BLaER1 (cell line): Measurements from ENCODE around the gene GDF2.

Experiments
- H3K27ac ChIP-seq: shearing (Covaris generic); formaldehyde crosslinking; 2 replicates; pipeline ENCODE4 v1.8.1; 2022
- H3K27me3 ChIP-seq: shearing (Covaris generic); formaldehyde crosslinking; 2 replicates; pipeline ENCODE4 v1.8.1; 2022
- H3K36me3 ChIP-seq: shearing (Covaris generic); formaldehyde crosslinking; 2 replicates; pipeline ENCODE4 v1.8.1; 2022
- H3K4me1 ChIP-seq: shearing (Covaris generic); formaldehyde crosslinking; 2 replicates; pipeline ENCODE4 v1.8.1; 2022
- H3K4me2 ChIP-seq: shearing (Covaris generic); formaldehyde crosslinking; 2 replicates; pipeline ENCODE4 v1.8.1; 2022
- H3K4me3 ChIP-seq: shearing (Covaris generic); formaldehyde crosslinking; 2 replicates; pipeline ENCODE4 v1.8.1; 2022
- H3K9ac ChIP-seq: shearing (Covaris generic); formaldehyde crosslinking; 2 replicates; pipeline ENCODE4 v1.8.1; 2022
- H3K9me3 ChIP-seq: shearing (Covaris generic); formaldehyde crosslinking; 2 replicates; pipeline ENCODE4 v1.8.1; 2022
- H4K20me1 ChIP-seq: shearing (Covaris generic); formaldehyde crosslinking; 2 replicates; pipeline ENCODE4 v1.8.1; 2022
- Cebpa-rat ChIP-seq: shearing (Covaris generic); IDR thresholded peaks from 2 replicates; pipeline ENCODE4 v1.8.1; 2022

The GDF2 gene

DNA sequence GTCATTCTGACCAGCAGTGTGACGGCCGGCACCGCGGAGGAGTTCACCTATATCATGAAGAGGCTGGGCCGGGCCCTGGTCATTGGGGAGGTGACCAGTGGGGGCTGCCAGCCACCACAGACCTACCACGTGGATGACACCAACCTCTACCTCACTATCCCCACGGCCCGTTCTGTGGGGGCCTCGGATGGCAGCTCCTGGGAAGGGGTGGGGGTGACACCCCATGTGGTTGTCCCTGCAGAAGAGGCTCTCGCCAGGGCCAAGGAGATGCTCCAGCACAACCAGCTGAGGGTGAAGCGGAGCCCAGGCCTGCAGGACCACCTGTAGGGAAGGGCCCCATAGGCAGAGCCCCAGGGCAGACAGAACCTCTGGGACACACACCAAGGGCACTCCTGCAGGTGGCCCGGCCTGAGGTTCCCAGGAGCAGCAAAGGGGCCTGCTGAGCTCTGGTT lies 34.9 kb downstream of the GDF2 start:
- no peak overlapping the region for H3K9ac ChIP-seq
- no peak overlapping the region for H3K4me3 ChIP-seq
- no peaks in the 10 kb centered on the region for H4K20me1 ChIP-seq
- no peak overlapping the region for H3K27ac ChIP-seq
- H3K4me2 ChIP-seq, result no peak overlapping the region
- H3K4me1 ChIP-seq, result peaks cover 8% of the 10 kb centered on the region
- H3K27me3 ChIP-seq, result no peaks in the 10 kb centered on the region
- H3K36me3 ChIP-seq, result no peaks in the 10 kb centered on the region
- no peaks in the 10 kb centered on the region for H3K9me3 ChIP-seq
- TF ChIP-seq Cebpa-rat, result no peak

DNA sequence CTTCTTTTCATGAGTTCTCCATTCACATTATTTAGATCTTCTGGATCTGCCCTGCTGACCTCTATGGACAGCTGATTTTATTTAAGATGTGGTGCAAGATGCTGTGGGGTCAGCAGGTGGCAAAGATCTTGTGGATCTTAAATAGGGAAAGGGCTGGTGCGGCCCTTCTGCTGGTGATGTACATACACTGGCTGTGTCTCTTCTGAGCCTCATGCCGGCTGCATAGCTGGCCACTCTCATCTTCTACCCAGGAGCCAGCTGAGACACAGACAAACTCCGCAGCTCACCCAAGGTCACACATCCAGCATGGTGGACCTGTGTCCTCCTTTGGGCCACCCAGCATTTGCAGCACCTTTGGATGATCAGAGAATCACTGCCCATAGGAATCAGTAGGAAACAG lies 35.7 kb downstream of the GDF2 start:
- H3K9ac ChIP-seq, result no peak overlapping the region

DNA sequence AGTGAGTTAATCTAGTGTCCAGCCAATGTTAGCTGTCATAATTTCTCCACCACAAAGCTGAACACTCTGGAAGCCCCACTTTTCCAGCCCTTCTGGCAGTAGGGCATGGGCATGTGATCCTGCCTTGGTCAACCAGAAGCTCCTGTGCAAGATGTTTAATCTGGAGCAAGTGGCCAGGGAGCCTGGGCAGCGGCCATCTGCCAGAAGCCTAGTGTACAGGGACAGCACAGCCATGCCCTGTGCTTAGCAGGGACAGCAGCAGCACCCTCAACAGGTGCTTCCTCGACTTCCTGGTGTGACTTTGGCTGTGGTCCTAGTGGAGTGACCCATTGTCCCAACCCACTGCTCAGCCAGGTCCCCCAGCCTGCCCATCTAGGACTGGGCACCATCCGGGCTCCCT lies 36.2 kb downstream of the GDF2 start:
- Histone ChIP-seq H3K27ac (no peak overlapping the region), H3K4me3 (no peak overlapping the region), H3K27me3 (no peaks in the 10 kb centered on the region), H3K4me2 (no peak overlapping the region), H3K36me3 (no peaks in the 10 kb centered on the region), H4K20me1 (no peaks in the 10 kb centered on the region), H3K9me3 (no peaks in the 10 kb centered on the region), H3K9ac (no peak overlapping the region), H3K4me1 (peaks cover 8% of the 10 kb centered on the region)
- TF ChIP-seq Cebpa-rat, result no peak

More for the DNA sequence above, 35.7 kb downstream of the GDF2 start:
- no peak for TF ChIP-seq Cebpa-rat
- H3K27me3 ChIP-seq, result no peaks in the 10 kb centered on the region
- no peaks in the 10 kb centered on the region for H4K20me1 ChIP-seq
- no peaks in the 10 kb centered on the region for H3K9me3 ChIP-seq
- H3K4me3 ChIP-seq, result no peak overlapping the region
- peaks cover 8% of the 10 kb centered on the region for H3K4me1 ChIP-seq
- no peak overlapping the region for H3K4me2 ChIP-seq
- H3K27ac ChIP-seq, result no peak overlapping the region
- no peaks in the 10 kb centered on the region for H3K36me3 ChIP-seq

DNA sequence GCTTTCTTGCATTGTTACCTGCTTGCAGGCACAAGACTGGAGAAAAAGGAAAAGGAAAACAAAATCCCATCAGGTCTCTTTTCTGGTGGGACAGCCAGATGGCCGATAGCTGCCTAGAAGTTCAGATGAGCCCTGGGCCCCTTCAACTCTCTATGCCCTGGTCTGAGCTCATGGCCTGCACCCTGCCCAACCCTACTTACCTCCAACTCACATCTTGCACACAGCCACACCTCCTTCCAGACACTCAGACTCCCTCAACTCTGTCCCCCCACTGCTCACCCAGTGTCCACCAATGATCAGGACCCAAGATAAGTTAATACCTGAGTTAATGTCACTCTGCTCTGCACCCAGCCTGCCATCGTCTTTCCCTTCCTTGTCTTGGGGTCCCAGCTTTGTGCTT lies 36.8 kb downstream of the GDF2 start:
- Histone ChIP-seq H3K4me3 (no peak overlapping the region), H3K9ac (no peak overlapping the region), H3K9me3 (no peaks in the 10 kb centered on the region), H3K4me2 (no peak overlapping the region), H3K36me3 (no peaks in the 10 kb centered on the region), H4K20me1 (no peaks in the 10 kb centered on the region), H3K4me1 (peaks cover 8% of the 10 kb centered on the region), H3K27ac (no peak overlapping the region), H3K27me3 (no peaks in the 10 kb centered on the region)
- TF ChIP-seq Cebpa-rat, result no peak

DNA sequence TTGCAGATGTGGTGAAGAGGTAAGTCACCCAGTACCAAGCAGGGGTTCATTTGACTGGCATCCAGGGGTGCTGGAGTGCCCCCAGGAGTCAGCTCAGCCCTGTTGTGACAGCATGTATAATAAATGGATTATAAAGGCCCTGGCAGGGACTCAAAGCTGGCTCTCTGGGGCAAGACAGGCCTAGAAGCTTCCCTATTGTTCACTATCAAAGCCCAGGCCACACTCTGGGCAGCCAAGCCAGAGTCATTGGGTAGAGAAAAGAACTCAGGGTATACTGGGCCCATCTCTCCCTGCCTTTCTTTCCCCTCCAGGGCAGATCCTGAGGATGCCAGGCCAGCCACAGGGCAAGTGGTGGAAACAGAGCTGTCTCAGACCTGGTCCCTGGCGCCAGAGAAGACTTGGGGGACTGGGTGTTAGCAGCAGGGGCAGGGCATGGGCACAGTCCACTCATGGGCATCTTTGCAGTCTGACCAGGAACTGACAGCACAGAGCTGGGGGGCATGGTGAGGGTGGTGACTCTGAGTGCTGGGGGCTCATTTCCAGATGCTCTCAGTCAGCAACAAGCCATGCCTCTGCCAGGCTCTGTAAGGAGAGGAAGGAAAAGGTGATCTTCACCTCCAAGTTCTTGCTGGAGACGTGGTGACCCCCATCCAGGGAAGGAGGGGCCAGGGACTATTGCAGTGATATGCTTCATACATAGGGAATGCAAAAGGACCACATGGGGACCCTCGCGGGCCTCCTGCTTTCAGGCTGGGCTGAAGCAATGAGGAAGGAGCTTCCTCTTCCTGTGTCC lies 37.6 kb downstream of the GDF2 start:
- H3K27ac ChIP-seq, result no peak overlapping the region

DNA sequence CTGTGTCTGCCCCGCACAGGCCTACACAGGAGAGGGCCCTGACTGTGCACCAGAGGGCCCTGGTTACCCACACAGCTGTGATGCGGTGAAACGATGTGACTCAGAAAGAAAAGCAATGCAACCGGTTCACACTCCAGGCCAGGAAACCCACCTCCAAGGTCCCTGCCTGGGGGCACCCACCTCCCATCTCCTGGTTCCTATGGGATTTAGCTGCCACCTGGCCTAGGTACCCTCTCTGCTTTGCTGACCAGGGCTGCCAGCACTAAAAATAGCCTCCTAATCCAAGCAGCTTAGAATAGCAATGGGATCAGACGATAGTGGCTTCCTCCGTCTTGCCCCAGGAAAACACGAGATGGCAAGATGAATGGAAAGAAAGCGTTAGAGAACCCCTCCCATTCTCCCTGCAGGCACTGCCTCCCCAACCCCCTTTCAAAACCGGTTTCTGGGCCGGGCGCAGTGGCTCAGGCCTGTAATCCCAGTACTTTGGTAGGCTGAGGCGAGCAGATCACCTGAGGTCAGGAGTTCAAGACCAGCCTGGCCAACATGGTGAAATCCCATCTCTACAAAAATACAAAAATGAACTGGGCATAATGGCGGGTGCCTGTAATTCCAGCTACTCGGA lies 38.3 kb downstream of the GDF2 start:
- H4K20me1 ChIP-seq, result no peaks in the 10 kb centered on the region
- H3K9ac ChIP-seq, result no peak overlapping the region
- H3K27ac ChIP-seq, result no peak overlapping the region
- H3K27me3 ChIP-seq, result no peaks in the 10 kb centered on the region
- H3K4me1 ChIP-seq, result peaks cover 8% of the 10 kb centered on the region
- H3K4me3 ChIP-seq, result no peak overlapping the region
- no peaks in the 10 kb centered on the region for H3K9me3 ChIP-seq
- H3K4me2 ChIP-seq, result no peak overlapping the region
- TF ChIP-seq Cebpa-rat, result no peak
- H3K36me3 ChIP-seq, result no peaks in the 10 kb centered on the region

More for the DNA sequence above, 37.6 kb downstream of the GDF2 start:
- Histone ChIP-seq H3K4me3 (no peak overlapping the region), H3K9ac (no peak overlapping the region), H4K20me1 (no peaks in the 10 kb centered on the region), H3K9me3 (no peaks in the 10 kb centered on the region), H3K27me3 (no peaks in the 10 kb centered on the region), H3K36me3 (no peaks in the 10 kb centered on the region), H3K4me1 (peaks cover 8% of the 10 kb centered on the region), H3K4me2 (no peak overlapping the region)
- TF ChIP-seq Cebpa-rat, result no peak

DNA sequence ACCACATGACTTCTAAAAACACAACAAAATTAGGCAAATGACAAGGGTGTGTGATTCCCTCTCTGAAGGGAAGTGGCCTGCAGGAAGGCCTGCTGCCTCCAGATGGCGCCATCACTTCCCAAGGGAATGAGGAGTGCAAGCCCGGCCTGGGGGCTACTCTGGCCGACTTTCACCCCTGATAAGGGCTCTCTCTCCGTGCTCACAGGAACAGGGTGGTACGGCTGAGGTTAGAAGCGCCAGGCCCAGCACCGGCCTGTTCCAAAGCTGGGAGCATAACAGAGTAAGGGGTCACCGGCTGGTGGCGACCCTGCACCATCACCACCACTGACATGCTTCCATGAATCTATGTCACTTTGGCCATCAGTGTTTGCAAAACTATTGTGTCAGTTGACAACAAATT lies 39.0 kb downstream of the GDF2 start:
- H3K27me3 ChIP-seq, result no peaks in the 10 kb centered on the region
- H3K27ac ChIP-seq, result no peak overlapping the region
- H3K4me3 ChIP-seq, result no peak overlapping the region
- no peaks in the 10 kb centered on the region for H3K9me3 ChIP-seq
- H3K4me2 ChIP-seq, result no peak overlapping the region
- H3K4me1 ChIP-seq, result peaks cover 8% of the 10 kb centered on the region
- H4K20me1 ChIP-seq, result no peaks in the 10 kb centered on the region
- TF ChIP-seq Cebpa-rat, result no peak
- no peaks in the 10 kb centered on the region for H3K36me3 ChIP-seq
- no peak overlapping the region for H3K9ac ChIP-seq

DNA sequence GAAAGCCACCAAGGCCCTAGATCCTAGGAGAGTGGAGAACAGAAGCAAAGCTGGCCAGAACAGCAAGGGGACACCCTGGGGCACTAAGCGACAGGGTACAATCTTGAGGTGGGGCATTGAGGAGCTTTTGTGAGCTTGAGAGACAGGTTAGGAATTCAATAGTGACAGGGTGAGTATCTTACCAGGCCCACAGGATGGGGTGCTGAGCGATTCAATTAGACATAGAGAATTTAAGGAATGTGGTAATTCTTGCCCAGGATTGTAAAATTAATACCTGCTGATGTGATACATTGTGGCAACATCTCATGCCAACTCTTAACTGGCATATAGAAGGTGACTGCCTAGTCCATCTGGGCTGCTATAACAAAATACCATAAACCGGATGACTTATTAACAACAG lies 39.9 kb downstream of the GDF2 start:
- no peaks in the 10 kb centered on the region for H3K9me3 ChIP-seq
- H3K27me3 ChIP-seq, result no peaks in the 10 kb centered on the region
- H3K9ac ChIP-seq, result no peak overlapping the region
- H3K4me3 ChIP-seq, result no peak overlapping the region
- no peaks in the 10 kb centered on the region for H3K36me3 ChIP-seq
- H4K20me1 ChIP-seq, result no peaks in the 10 kb centered on the region
- H3K4me2 ChIP-seq, result no peak overlapping the region
- H3K27ac ChIP-seq, result no peak overlapping the region
- TF ChIP-seq Cebpa-rat, result no peak
- peaks cover 8% of the 10 kb centered on the region for H3K4me1 ChIP-seq

DNA sequence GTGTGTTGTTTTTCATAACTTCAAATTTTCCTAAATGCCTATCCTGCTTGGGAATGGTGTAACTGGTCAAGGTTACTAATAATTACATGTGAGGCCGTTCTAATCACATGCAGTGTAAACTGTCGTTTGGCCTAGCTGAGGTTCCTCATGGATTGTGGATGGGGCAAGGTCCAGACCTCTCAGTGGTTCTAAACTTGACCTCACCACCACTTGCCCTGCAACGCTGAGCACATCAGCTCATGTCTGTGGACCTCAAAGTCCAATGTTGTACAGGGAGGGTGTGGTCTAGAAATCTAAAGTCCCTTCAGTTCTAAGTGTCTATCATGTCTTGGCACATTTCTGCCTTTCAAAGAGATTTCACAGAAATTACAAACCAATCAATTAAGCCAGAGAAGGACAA lies 41.5 kb downstream of the GDF2 start:
- Histone ChIP-seq H4K20me1 (no peaks in the 10 kb centered on the region), H3K9ac (no peak overlapping the region), H3K4me3 (no peak overlapping the region), H3K27ac (no peak overlapping the region), H3K9me3 (no peaks in the 10 kb centered on the region), H3K4me2 (no peak overlapping the region), H3K36me3 (no peaks in the 10 kb centered on the region), H3K4me1 (peaks cover 21% of the 10 kb centered on the region), H3K27me3 (no peaks in the 10 kb centered on the region)
- no peak for TF ChIP-seq Cebpa-rat

DNA sequence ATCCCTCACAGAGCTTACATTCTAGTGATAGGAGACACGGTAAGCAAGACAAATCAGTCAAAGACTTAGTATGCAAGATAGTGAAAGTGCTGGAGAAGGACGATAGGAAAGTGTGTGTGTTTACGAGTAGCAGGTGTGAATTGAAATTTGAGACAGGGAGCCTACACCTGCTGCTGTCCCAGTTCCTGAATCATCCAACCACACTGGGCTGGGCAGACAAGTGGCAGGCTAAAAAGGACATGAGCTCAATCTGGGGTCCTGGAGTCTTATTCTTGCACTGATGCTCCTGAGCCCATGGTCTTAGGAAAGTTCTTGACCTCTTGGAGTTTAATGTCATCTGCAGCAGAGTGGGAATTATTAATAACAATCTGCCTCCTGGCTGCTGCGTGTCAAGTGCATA lies 42.1 kb downstream of the GDF2 start:
- Histone ChIP-seq H3K9ac (no peak overlapping the region), H3K4me1 (peaks cover 21% of the 10 kb centered on the region), H3K27ac (no peak overlapping the region), H3K4me2 (no peak overlapping the region), H3K27me3 (no peaks in the 10 kb centered on the region), H4K20me1 (no peaks in the 10 kb centered on the region), H3K9me3 (no peaks in the 10 kb centered on the region), H3K36me3 (no peaks in the 10 kb centered on the region), H3K4me3 (no peak overlapping the region)
- no peak for TF ChIP-seq Cebpa-rat
